ENCODE measurements around the gene TMEM95. TPM values are rescaled to one million over a fixed set of nuclear protein-coding genes. Genes with fewer than 3 reads are reported as not detected.
A peak's percentile ranks its signal among the peaks of the same experiment; 100 is the strongest.

TMEM95 gene
- total and polyA plus RNA-seq, 8 donors: not detected

GRCh38 chr17:7405350-7406234, 50.6 kb downstream of the TMEM95 start:
- WGBS, 5 donors: 10 to 18% (median 12%) methylated on average over 25 to 38 of the region's 38 CpGs
- Histone ChIP-seq H3K4me3 (peak overlapping the region; percentile 71 to 80 (median 74)), H3K9me3 (no peaks in the 10 kb centered on the region), H3K36me3 (peaks cover 0 to 23% (median 18%) of the 10 kb centered on the region in 4 donors), H3K4me1 (peaks cover 30 to 42% (median 36%) of the 10 kb centered on the region in 4 donors), H3K27me3 (peaks cover 0 to 13% (median 0%) of the 10 kb centered on the region in 3 donors), H3K27ac (peak overlapping the region; percentile 47 to 94 (median 93))
- TF ChIP-seq EP300 (IDR thresholded peaks at IDR 0.05) (no peak), POLR2A (IDR thresholded peaks at IDR 0.05) (no peak), CTCF (IDR thresholded peaks at IDR 0.05) (no peak), POLR2AphosphoS5 (IDR thresholded peaks at IDR 0.05) (no peak)
- peak in 1 of 2 donors; percentile 60 for DNase-seq
- intact Hi-C loops (cut with DNase I; ENCODE audit: low total_unique reads): no loop called here

GRCh38 chr17:7406235-7406825, 51.4 kb downstream of the TMEM95 start:
- H3K27ac ChIP-seq: peak overlapping the region in 2 of 5 donors; percentile 90 to 94
- peaks cover 0 to 13% (median 0%) of the 10 kb centered on the region in 3 donors for H3K27me3 ChIP-seq
- intact Hi-C loops (cut with DNase I; ENCODE audit: low total_unique reads): no loop called here
- TF ChIP-seq CTCF (IDR thresholded peaks at IDR 0.05) (no peak), POLR2A (IDR thresholded peaks at IDR 0.05) (no peak), EP300 (IDR thresholded peaks at IDR 0.05) (no peak), POLR2AphosphoS5 (IDR thresholded peaks at IDR 0.05) (no peak)
- peaks cover 30 to 42% (median 34%) of the 10 kb centered on the region in 4 donors for H3K4me1 ChIP-seq
- H3K36me3 ChIP-seq: peaks cover 0 to 25% (median 19%) of the 10 kb centered on the region in 4 donors
- peak overlapping the region in 1 of 4 donors; percentile 74 for H3K4me3 ChIP-seq
- 34 to 52% (median 47%) methylated on average over 7 to 12 of the region's 12 CpGs for WGBS, 5 donors
- H3K9me3 ChIP-seq: no peaks in the 10 kb centered on the region
- DNase-seq: no peak

Small RNA genes within 50 kb of the gene (small RNA-seq; reads per million reads assigned to genes)
- gene AC026954.2: 0 reads per million in 4 donors

Other genes starting within 250 kb of the TMEM95 start
Only the 30 nearest of the 36 such genes appear.
- under 1 TPM in 2 of 5 donors, not detected in 3; 0.87 to 0.92 TPM for gene ASGR1, start 175.8 kb upstream of the TMEM95 start, total RNA-seq
- 1 to 10 TPM; 1.9 to 6.0 (median 2.5) TPM for gene ASGR1, start 175.8 kb upstream of the TMEM95 start, polyA plus RNA-seq
- 10 to 100 TPM in 3 of 5 donors, 1 to 10 TPM in 2; 3.2 to 26.3 (median 10.6) TPM for gene DLG4, start 135.3 kb upstream of the TMEM95 start, total RNA-seq
- 10 to 100 TPM in 1 of 3 donors, 1 to 10 TPM in 2; 5.8 to 11.5 (median 7.0) TPM for gene DLG4, start 135.3 kb upstream of the TMEM95 start, polyA plus RNA-seq
- 1,000 to 10,000 TPM in 3 of 5 donors, 100 to 1,000 TPM in 2; 348 to 3,058 (median 1,195) TPM for gene ACADVL, start 135.2 kb upstream of the TMEM95 start, total RNA-seq
- gene ACADVL, start 135.2 kb upstream of the TMEM95 start, polyA plus RNA-seq: 100 to 1,000 TPM; 651 to 783 (median 654) TPM
- gene DVL2, start 120.6 kb upstream of the TMEM95 start, total RNA-seq: 100 to 1,000 TPM in 1 of 5 donors, 10 to 100 TPM in 4; 16.9 to 114 (median 19.7) TPM
- gene DVL2, start 120.6 kb upstream of the TMEM95 start, polyA plus RNA-seq: 10 to 100 TPM; 12.1 to 14.5 (median 14.5) TPM
- 10 to 100 TPM in 3 of 5 donors, 1 to 10 TPM in 2; 5.2 to 26.2 (median 14.0) TPM for gene PHF23, start 115.7 kb upstream of the TMEM95 start, total RNA-seq
- 10 to 100 TPM; 21.3 to 27.2 (median 21.5) TPM for gene PHF23, start 115.7 kb upstream of the TMEM95 start, polyA plus RNA-seq
- 100 to 1,000 TPM; 111 to 419 (median 206) TPM for gene GABARAP, start 112.7 kb upstream of the TMEM95 start, total RNA-seq
- gene GABARAP, start 112.7 kb upstream of the TMEM95 start, polyA plus RNA-seq: 1,000 to 10,000 TPM in 1 of 3 donors, 100 to 1,000 TPM in 2; 773 to 1,252 (median 934) TPM
- gene CTDNEP1, start 103.4 kb upstream of the TMEM95 start, total RNA-seq: 10 to 100 TPM; 23.9 to 82.8 (median 54.0) TPM
- 10 to 100 TPM; 71.8 to 85.1 (median 75.9) TPM for gene CTDNEP1, start 103.4 kb upstream of the TMEM95 start, polyA plus RNA-seq
- gene ELP5, start 102.9 kb upstream of the TMEM95 start, total RNA-seq: 10 to 100 TPM in 3 of 5 donors, 1 to 10 TPM in 1, not detected in 1; 8.4 to 19.5 (median 13.6) TPM
- gene ELP5, start 102.9 kb upstream of the TMEM95 start, polyA plus RNA-seq: 10 to 100 TPM; 24.4 to 45.2 (median 28.5) TPM
- 100 to 1,000 TPM in 1 of 5 donors, 10 to 100 TPM in 2, 1 to 10 TPM in 2; 1.8 to 829 (median 17.4) TPM for gene CLDN7, start 92.7 kb upstream of the TMEM95 start, total RNA-seq
- gene CLDN7, start 92.7 kb upstream of the TMEM95 start, polyA plus RNA-seq: 100 to 1,000 TPM in 1 of 3 donors, 1 to 10 TPM in 2; 3.1 to 114 (median 9.9) TPM
- 10 to 100 TPM in 2 of 5 donors, 1 to 10 TPM in 3; 3.5 to 26.6 (median 7.0) TPM for gene SLC2A4, start 73.4 kb upstream of the TMEM95 start, total RNA-seq
- gene SLC2A4, start 73.4 kb upstream of the TMEM95 start, polyA plus RNA-seq: 10 to 100 TPM in 1 of 3 donors, 1 to 10 TPM in 1, under 1 TPM in 1; 0.92 to 15.9 (median 1.4) TPM
- gene YBX2, start 60.5 kb upstream of the TMEM95 start, total RNA-seq: 10 to 100 TPM in 1 of 5 donors, 1 to 10 TPM in 1, under 1 TPM in 2, not detected in 1; 0.43 to 72.4 (median 1.1) TPM
- 1 to 10 TPM; 1.2 to 6.5 (median 1.8) TPM for gene YBX2, start 60.5 kb upstream of the TMEM95 start, polyA plus RNA-seq
- 100 to 1,000 TPM in 4 of 5 donors, 10 to 100 TPM in 1; 86.9 to 189 (median 137) TPM for gene EIF5A, start 47.5 kb upstream of the TMEM95 start, total RNA-seq
- gene EIF5A, start 47.5 kb upstream of the TMEM95 start, polyA plus RNA-seq: 100 to 1,000 TPM; 341 to 438 (median 394) TPM
- 10 to 100 TPM; 23.9 to 91.6 (median 55.9) TPM for gene GPS2, start 39.8 kb upstream of the TMEM95 start, total RNA-seq
- gene GPS2, start 39.8 kb upstream of the TMEM95 start, polyA plus RNA-seq: 10 to 100 TPM; 74.3 to 84.9 (median 79.7) TPM
- 10 to 100 TPM; 17.8 to 84.0 (median 36.4) TPM for gene NEURL4, start 25.8 kb upstream of the TMEM95 start, total RNA-seq
- 10 to 100 TPM in 2 of 3 donors, 1 to 10 TPM in 1; 6.9 to 22.2 (median 15.6) TPM for gene NEURL4, start 25.8 kb upstream of the TMEM95 start, polyA plus RNA-seq
- 10 to 100 TPM in 4 of 5 donors, 1 to 10 TPM in 1; 8.3 to 33.3 (median 14.7) TPM for gene ACAP1, start 18.6 kb upstream of the TMEM95 start, total RNA-seq
- 1 to 10 TPM; 4.4 to 6.4 (median 6.2) TPM for gene ACAP1, start 18.6 kb upstream of the TMEM95 start, polyA plus RNA-seq
- 10 to 100 TPM in 1 of 5 donors, 1 to 10 TPM in 3, under 1 TPM in 1; 0.58 to 11.0 (median 3.5) TPM for gene KCTD11, start 3.0 kb upstream of the TMEM95 start, total RNA-seq
- 10 to 100 TPM in 1 of 3 donors, 1 to 10 TPM in 2; 8.9 to 14.1 (median 9.4) TPM for gene KCTD11, start 3.0 kb upstream of the TMEM95 start, polyA plus RNA-seq
- 10 to 100 TPM in 3 of 5 donors, 1 to 10 TPM in 2; 5.7 to 37.1 (median 22.2) TPM for gene TNK1, start 25.9 kb downstream of the TMEM95 start, total RNA-seq
- 10 to 100 TPM in 1 of 3 donors, 1 to 10 TPM in 2; 6.0 to 12.1 (median 7.8) TPM for gene TNK1, start 25.9 kb downstream of the TMEM95 start, polyA plus RNA-seq
- gene PLSCR3, start 39.4 kb downstream of the TMEM95 start, total RNA-seq: 100 to 1,000 TPM in 1 of 5 donors, 10 to 100 TPM in 2, 1 to 10 TPM in 1, not detected in 1; 7.9 to 101 (median 29.6) TPM
- 10 to 100 TPM; 21.9 to 27.1 (median 24.4) TPM for gene PLSCR3, start 39.4 kb downstream of the TMEM95 start, polyA plus RNA-seq
- 100 to 1,000 TPM in 2 of 5 donors, 10 to 100 TPM in 2, not detected in 1; 39.8 to 347 (median 161) TPM for gene TMEM256, start 48.9 kb downstream of the TMEM95 start, total RNA-seq
- 100 to 1,000 TPM; 189 to 282 (median 279) TPM for gene TMEM256, start 48.9 kb downstream of the TMEM95 start, polyA plus RNA-seq
- 10 to 100 TPM in 3 of 5 donors, 1 to 10 TPM in 2; 4.6 to 42.0 (median 13.8) TPM for gene NLGN2, start 52.7 kb downstream of the TMEM95 start, total RNA-seq
- 1 to 10 TPM; 1.7 to 7.9 (median 1.8) TPM for gene NLGN2, start 52.7 kb downstream of the TMEM95 start, polyA plus RNA-seq
- not detected for gene SPEM1, start 65.2 kb downstream of the TMEM95 start, total RNA-seq
- under 1 TPM in 1 of 3 donors, not detected in 2; 0.20 TPM for gene SPEM1, start 65.2 kb downstream of the TMEM95 start, polyA plus RNA-seq
- gene SPEM2, start 70.5 kb downstream of the TMEM95 start, total RNA-seq: not detected
- gene SPEM2, start 70.5 kb downstream of the TMEM95 start, polyA plus RNA-seq: not detected
- not detected for gene SPEM3, start 73.7 kb downstream of the TMEM95 start, total RNA-seq
- gene SPEM3, start 73.7 kb downstream of the TMEM95 start, polyA plus RNA-seq: not detected
- 10 to 100 TPM in 2 of 5 donors, 1 to 10 TPM in 2, not detected in 1; 1.3 to 48.4 (median 9.0) TPM for gene TMEM102, start 80.3 kb downstream of the TMEM95 start, total RNA-seq
- 1 to 10 TPM; 4.5 to 7.9 (median 6.4) TPM for gene TMEM102, start 80.3 kb downstream of the TMEM95 start, polyA plus RNA-seq
- 10 to 100 TPM in 1 of 5 donors, under 1 TPM in 1, not detected in 3; 0.37 to 15.6 TPM for gene FGF11, start 84.4 kb downstream of the TMEM95 start, total RNA-seq
- gene FGF11, start 84.4 kb downstream of the TMEM95 start, polyA plus RNA-seq: 1 to 10 TPM in 1 of 3 donors, under 1 TPM in 1, not detected in 1; 0.50 to 2.9 TPM
- 1 to 10 TPM in 3 of 5 donors, not detected in 2; 1.8 to 6.4 (median 4.2) TPM for gene CHRNB1, start 89.9 kb downstream of the TMEM95 start, total RNA-seq
- gene CHRNB1, start 89.9 kb downstream of the TMEM95 start, polyA plus RNA-seq: 10 to 100 TPM in 2 of 3 donors, 1 to 10 TPM in 1; 9.2 to 12.0 (median 10.7) TPM
- gene ZBTB4, start 124.5 kb downstream of the TMEM95 start, total RNA-seq: 10 to 100 TPM; 15.8 to 31.5 (median 29.0) TPM
- 10 to 100 TPM; 16.3 to 18.0 (median 17.9) TPM for gene ZBTB4, start 124.5 kb downstream of the TMEM95 start, polyA plus RNA-seq
- not detected for gene SLC35G6, start 126.3 kb downstream of the TMEM95 start, total RNA-seq
- gene SLC35G6, start 126.3 kb downstream of the TMEM95 start, polyA plus RNA-seq: not detected
- 100 to 1,000 TPM in 2 of 5 donors, 10 to 100 TPM in 3; 55.4 to 750 (median 85.2) TPM for gene POLR2A, start 129.2 kb downstream of the TMEM95 start, total RNA-seq
- 10 to 100 TPM in 1 of 3 donors, 1 to 10 TPM in 2; 8.1 to 12.7 (median 10.0) TPM for gene POLR2A, start 129.2 kb downstream of the TMEM95 start, polyA plus RNA-seq
- 100 to 1,000 TPM in 1 of 5 donors, 10 to 100 TPM in 3, 1 to 10 TPM in 1; 6.1 to 199 (median 49.6) TPM for gene TNFSF12, start 193.9 kb downstream of the TMEM95 start, total RNA-seq
- gene TNFSF12, start 193.9 kb downstream of the TMEM95 start, polyA plus RNA-seq: 10 to 100 TPM; 31.7 to 48.0 (median 45.1) TPM